HCT116 (cell line): ENCODE results near the gene TTYH1. TPM values are rescaled to one million over a fixed set of nuclear protein-coding genes. Genes with fewer than 3 reads are reported as not detected.

Experiments
- ATAC-seq: fragments of 200-7000 bp; cut with Tn5 transposase; 2 replicates; pipeline ENCODE4 v1.9.1; 2020; ENCODE audit warnings: mild to moderate bottlenecking, moderate library complexity
- BruUV-seq: library from RNA; stranded (reverse); fragments of 400-500 nt; replicated peaks from 2 replicates; lab custom pipeline; 2021; lab: Mats Ljungman, UMichigan
- CTCF ChIA-PET: fragments of 300-600 bp; sonication (Branson Sonifier 250); formaldehyde crosslinking; loops from one replicate; lab custom pipeline; 2021; ENCODE audit warnings: antibody characterized with exemption; lab: Charles Lee
- POLR2A ChIA-PET: fragments of 300-600, 350-600 bp; sonication (Branson Sonifier 250); formaldehyde crosslinking; loops from one replicate; lab custom pipeline; 2021; ENCODE audit warnings: antibody characterized with exemption; lab: Charles Lee
- RAD21 ChIA-PET, 2 experiments: fragments of 300-600 bp; sonication (Branson Sonifier 250); formaldehyde crosslinking; loops; one replicate each; lab custom pipeline; 2023; ENCODE audit warnings: low total read pairs in 2 of 2; ENCODE audit not compliant: uncharacterized antibody in 2 of 2, unreplicated experiment in 2 of 2, low non-redundant PET in 1 of 2; lab: Charles Lee
- DNase-seq: peaks from one replicate; pipeline ENCODE4 v3.0.0-alpha.2; 2010; ENCODE audit warnings: low read depth, low spot score
- H2AFZ ChIP-seq: fragments of 200-600 bp; shearing (Covaris generic), sonication (generic); 2 replicates; pipeline ENCODE4 v1.6.1; 2017; ENCODE audit warnings: low read depth, mixed run types, mixed read lengths, antibody characterized with exemption, low read length; ENCODE audit not compliant: poor library complexity, severe bottlenecking
- H3K27ac ChIP-seq: 2 replicates; pipeline ENCODE4 v1.5.1; 2012; ENCODE audit warnings: low read depth, low read length
- H3K27me3 ChIP-seq: fragments of 200-600 bp; sonication (generic); 2 replicates; pipeline ENCODE4 v1.6.1; 2016; ENCODE audit warnings: mixed run types, low read length, mixed read lengths; ENCODE audit not compliant: insufficient read depth
- H3K36me3 ChIP-seq, 2 experiments: fragments of 200-500 bp in 1 of 2; fragments of 200-600 bp in 1 of 2; sonication (Bioruptor generic) in 1 of 2; sonication (generic) in 1 of 2; 2 replicates each; pipeline versions ENCODE4 v1.5.1 to v1.6.1; 2014 to 2016; ENCODE audit warnings: low read length in 2 of 2, inconsistent platforms in 1 of 2, mixed read lengths in 1 of 2, mixed run types in 1 of 2; ENCODE audit not compliant: insufficient read depth in 2 of 2, control insufficient read depth in 1 of 2
- H3K4me1 ChIP-seq, 2 experiments: fragments of 200-600 bp in 1 of 2; sonication (generic) in 1 of 2; 2 replicates each; pipeline versions ENCODE4 v1.5.1 to v1.6.1; 2012 to 2017; ENCODE audit warnings: low read length in 2 of 2, inconsistent platforms in 1 of 2, mild to moderate bottlenecking in 1 of 2, mixed read lengths in 1 of 2, mixed run types in 1 of 2, moderate library complexity in 1 of 2; ENCODE audit not compliant: insufficient read depth in 2 of 2, control insufficient read depth in 1 of 2
- H3K4me2 ChIP-seq: fragments of 200-600 bp; sonication (generic); 2 replicates; pipeline ENCODE4 v1.6.1; 2017; ENCODE audit warnings: mixed run types, low read length, mixed read lengths
- H3K4me3 ChIP-seq, 2 experiments: fragments of 200-600 bp in 1 of 2; sonication (generic) in 1 of 2; replicated peaks in 1 of 2; 2 replicates each; pipeline ENCODE4 v1.5.1; 2011 to 2016; ENCODE audit warnings: low read length in 2 of 2, control low read depth in 1 of 2, low read depth in 1 of 2, mild to moderate bottlenecking in 1 of 2, mixed read lengths in 1 of 2, mixed run types in 1 of 2
- H3K79me2 ChIP-seq: fragments of 200-600 bp; sonication (generic); 2 replicates; pipeline ENCODE4 v1.6.1; 2017; ENCODE audit warnings: mild to moderate bottlenecking, mixed run types, low read length, moderate library complexity, mixed read lengths; ENCODE audit not compliant: insufficient read depth
- H3K9ac ChIP-seq: fragments of 200-600 bp; sonication (generic); 2 replicates; pipeline ENCODE4 v1.6.1; 2016; ENCODE audit warnings: low read length, mixed read lengths
- H3K9me2 ChIP-seq: fragments of 200-600 bp; sonication (generic), shearing (Covaris generic); 2 replicates; pipeline ENCODE4 v1.6.1; 2017; ENCODE audit warnings: mixed run types, mild to moderate bottlenecking, moderate library complexity; ENCODE audit not compliant: insufficient read depth
- H3K9me3 ChIP-seq, 2 experiments: fragments of 200-500 bp in 1 of 2; fragments of 200-600 bp in 1 of 2; sonication (Bioruptor generic) in 1 of 2; sonication (generic) in 1 of 2; 2 replicates each; pipeline ENCODE4 v1.6.1; 2014 to 2017; ENCODE audit warnings: low read length in 2 of 2, mixed read lengths in 2 of 2, inconsistent platforms in 1 of 2, low read depth in 1 of 2, mild to moderate bottlenecking in 1 of 2, mixed run types in 1 of 2, moderate library complexity in 1 of 2; ENCODE audit not compliant: control insufficient read depth in 1 of 2, insufficient read depth in 1 of 2
- H4K20me1 ChIP-seq: fragments of 200-600 bp; sonication (generic), shearing (Covaris generic); 2 replicates; pipeline ENCODE4 v1.6.1; 2017; ENCODE audit warnings: mixed run types, mild to moderate bottlenecking, moderate library complexity; ENCODE audit not compliant: insufficient read depth
- CEBPB ChIP-seq: IDR thresholded peaks from 2 replicates; pipeline ENCODE4 v1.6.1; 2012; ENCODE audit warnings: low read depth
- ELF1 ChIP-seq: IDR thresholded peaks from 2 replicates; pipeline ENCODE4 v1.6.1; 2012; ENCODE audit warnings: low read depth, borderline replicate concordance
- EZH2 ChIP-seq: fragments of 200-600 bp; sonication (generic); IDR thresholded peaks from 2 replicates; pipeline ENCODE4 v1.6.1; 2017; ENCODE audit warnings: antibody characterized with exemption, mixed run types
- EZH2phosphoT487 ChIP-seq: fragments of 200-600 bp; IDR thresholded peaks from 2 replicates; pipeline ENCODE4 v1.6.1; 2018; ENCODE audit warnings: antibody characterized with exemption, borderline replicate concordance
- FOSL1 ChIP-seq: IDR thresholded peaks from 2 replicates; pipeline ENCODE4 v1.6.1; 2012; ENCODE audit warnings: low read depth
- JUND ChIP-seq: IDR thresholded peaks from 2 replicates; pipeline ENCODE4 v1.6.1; 2012
- MAX ChIP-seq: IDR thresholded peaks from 2 replicates; pipeline ENCODE4 v1.6.1; 2012
- POLR2A ChIP-seq: IDR thresholded peaks from 2 replicates; pipeline ENCODE4 v1.7.0; 2011; ENCODE audit warnings: borderline replicate concordance; ENCODE audit not compliant: insufficient read depth, insufficient read length; ENCODE audit errors: extremely low read depth
- POLR2AphosphoS5 ChIP-seq: IDR thresholded peaks from 2 replicates; pipeline ENCODE4 v1.6.1; 2011; ENCODE audit warnings: mild to moderate bottlenecking, low read depth, low read length, moderate library complexity
- RAD21 ChIP-seq: IDR thresholded peaks from 2 replicates; pipeline ENCODE4 v1.6.1; 2012; ENCODE audit warnings: low read depth, mild to moderate bottlenecking
- SIN3A ChIP-seq: IDR thresholded peaks from 2 replicates; pipeline ENCODE4 v1.6.1; 2012; ENCODE audit warnings: low read depth
- SP1 ChIP-seq: IDR thresholded peaks from 2 replicates; pipeline ENCODE4 v1.6.1; 2012; ENCODE audit warnings: low read depth
- SRF ChIP-seq: IDR thresholded peaks from 2 replicates; pipeline ENCODE4 v1.6.1; 2012; ENCODE audit warnings: low read depth
- YY1 ChIP-seq: IDR thresholded peaks from 2 replicates; pipeline ENCODE4 v1.6.1; 2011; ENCODE audit warnings: low read length, low read depth, moderate library complexity, mild to moderate bottlenecking; ENCODE audit not compliant: insufficient replicate concordance; ENCODE audit errors: extremely low read depth
- ZFX ChIP-seq: fragments of 450-650 bp; IDR thresholded peaks from 2 replicates; pipeline ENCODE4 v1.6.1; 2017
- ZNF274 ChIP-seq: fragments of 200-500 bp; sonication (Bioruptor generic); IDR thresholded peaks from 2 replicates; pipeline ENCODE4 v1.6.1; 2014; ENCODE audit warnings: mild to moderate bottlenecking, low read depth, low read length, inconsistent platforms
- intact Hi-C: fragments of 100-400 bp; cut with micrococcal nuclease; formaldehyde crosslinking; loops from 2 replicates; pipeline ENCODE4 v1.10.0; 2022
- total RNA-seq: library from RNA; stranded (reverse); gene quantifications from one replicate; pipeline ENCODE4 v1.2.1, GENCODE V29; 2021; ENCODE audit not compliant: unreplicated experiment

TTYH1 gene
- total RNA-seq, 1 experiment from 2014 or later, result 0.37 TPM

GRCh38 chr19:54462047-54462654, 46.9 kb downstream of the TTYH1 start:
- H3K36me3 ChIP-seq, result peaks cover 22 to 27% of the 10 kb centered on the region in 2 experiments; a peak in 3 of 4 replicates
- peaks cover 52% of the 10 kb centered on the region for H3K79me2 ChIP-seq
- intact Hi-C loops, result no loop called here
- no peaks in the 10 kb centered on the region for H3K27me3 ChIP-seq
- H3K4me3 ChIP-seq, result peak overlapping the region; percentile 61 to 83
- H4K20me1 ChIP-seq, result no peaks in the 10 kb centered on the region
- no peaks in the 10 kb centered on the region for H3K9me2 ChIP-seq
- H3K9ac ChIP-seq, result peak overlapping the region; percentile 96
- peaks cover 7 to 26% of the 10 kb centered on the region in 2 experiments; a peak in 3 of 4 replicates for H3K4me1 ChIP-seq
- H3K27ac ChIP-seq, result peak overlapping the region; percentile 99
- RAD21 ChIA-PET, result interaction anchor here in 1 of 2 experiments (0.7 kb wide), 1 partner anchor 13 kb away, joined by 3 read pairs; no protein-coding TSS in a partner anchor
- DNase-seq (no peak), ATAC-seq (no peak)
- H2AFZ ChIP-seq, result no peak overlapping the region
- peak overlapping the region; percentile 97 for H3K4me2 ChIP-seq
- TF ChIP-seq ZFX, result no peak
- no peak for TF ChIP-seq RAD21
- TF ChIP-seq EZH2, result no peak
- no peak for TF ChIP-seq CEBPB
- no peak for TF ChIP-seq FOSL1
- TF ChIP-seq SIN3A, result no peak
- TF ChIP-seq, all 23 proteins: peak for 0
- POLR2A ChIA-PET, result interaction anchor here (1.8 to 1.9 kb wide), 2 partner anchors 11 to 14 kb away, joined by 9 to 17 read pairs; partner anchors contain the start of genes CDC42EP5 and LENG8
- TSS peak; percentile 83 for BruUV-seq
- H3K9me3 ChIP-seq, result no peaks in the 10 kb centered on the region
- CTCF ChIA-PET, result no interaction called here

- Histone ChIP-seq H2AFZ (no peak overlapping the region), H3K4me3 (peak overlapping the region; percentile 61 to 83), H3K79me2 (peaks cover 45% of the 10 kb centered on the region), H3K27me3 (no peaks in the 10 kb centered on the region), H3K4me2 (peak overlapping the region; percentile 97), H3K9me2 (no peaks in the 10 kb centered on the region), H3K36me3 (peaks cover 21 to 24% of the 10 kb centered on the region in 2 experiments; a peak in 3 of 4 replicates), H3K9me3 (no peaks in the 10 kb centered on the region), H4K20me1 (no peaks in the 10 kb centered on the region), H3K9ac (peak overlapping the region; percentile 96), H3K27ac (peak overlapping the region; percentile 99), H3K4me1 (peaks cover 7 to 26% of the 10 kb centered on the region in 2 experiments; a peak in 3 of 4 replicates)
- RAD21 ChIA-PET, result no interaction called here
- CTCF ChIA-PET, result interaction anchor here (0.7 to 1.6 kb wide), 3 partner anchors 14 to 71 kb away, joined by 4 to 8 read pairs (median 5); partner anchors contain the start of gene LENG8
- POLR2A ChIA-PET, result interaction anchor here (0.7 to 1.9 kb wide), 7 partner anchors 8 to 627 kb away, joined by 3 to 17 read pairs (median 7); partner anchors contain the start of genes CDC42EP5 and LENG8
- no peak for DNase-seq
- BruUV-seq, result no TSS peak
- intact Hi-C loops, result loop anchor here (1.0 kb wide), 1 partner anchor 14 kb away; the partner anchor contains the start of gene LENG8
- ATAC-seq, result peak; percentile 33
- no peak for TF ChIP-seq POLR2A
- TF ChIP-seq ZNF274, result no peak
- TF ChIP-seq YY1, result peak; percentile 28
- no peak for TF ChIP-seq JUND
- no peak for TF ChIP-seq SP1
- TF ChIP-seq ELF1, result no peak
- TF ChIP-seq FOSL1, result no peak
- no peak for TF ChIP-seq RAD21
- TF ChIP-seq EZH2phosphoT487, result no peak
- TF ChIP-seq CEBPB, result no peak
- peak; percentile 82; the same call in 1 of the 2 replicates for TF ChIP-seq MAX
- TF ChIP-seq ZFX, result peak; percentile 94
- no peak for TF ChIP-seq EZH2
- no peak for TF ChIP-seq SRF
- TF ChIP-seq SIN3A, result peak; percentile 58; the same call in 1 of the 2 replicates
- TF ChIP-seq POLR2AphosphoS5, result peak; percentile 59
Observed at GRCh38 chr19:54462655-54463530, 47.6 kb downstream of the TTYH1 start.
